NCI-H446 treated with DMSO at 0.1 percent for 48 hours (cell line): ENCODE results near the gene SPPL2C.

Source experiments
- DNase-seq: peaks from one replicate; lab custom pipeline; 2025; lab: John Stamatoyannopoulos, UW

Gene SPPL2C

DNA sequence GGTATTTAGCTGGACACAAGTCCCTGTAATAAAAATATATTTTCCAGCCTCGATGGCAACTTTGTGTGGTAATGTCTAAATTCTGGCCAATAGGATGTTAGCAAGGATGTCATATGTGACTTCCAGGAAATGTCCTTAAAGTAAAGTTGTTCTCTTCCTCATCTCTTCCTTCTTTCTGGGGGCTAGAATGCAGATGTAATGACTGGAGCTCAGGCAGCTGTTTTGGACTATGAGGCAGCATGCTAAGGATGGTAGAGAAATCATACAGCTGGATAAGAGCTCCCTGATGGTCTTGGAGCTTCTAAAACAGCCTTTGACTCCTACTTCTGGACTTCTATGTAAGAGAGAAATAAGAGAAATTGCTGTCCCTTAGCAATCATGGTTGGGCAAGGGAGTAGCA, 32.8 kb downstream of the SPPL2C start:
- DNase-seq, result no peak

DNA sequence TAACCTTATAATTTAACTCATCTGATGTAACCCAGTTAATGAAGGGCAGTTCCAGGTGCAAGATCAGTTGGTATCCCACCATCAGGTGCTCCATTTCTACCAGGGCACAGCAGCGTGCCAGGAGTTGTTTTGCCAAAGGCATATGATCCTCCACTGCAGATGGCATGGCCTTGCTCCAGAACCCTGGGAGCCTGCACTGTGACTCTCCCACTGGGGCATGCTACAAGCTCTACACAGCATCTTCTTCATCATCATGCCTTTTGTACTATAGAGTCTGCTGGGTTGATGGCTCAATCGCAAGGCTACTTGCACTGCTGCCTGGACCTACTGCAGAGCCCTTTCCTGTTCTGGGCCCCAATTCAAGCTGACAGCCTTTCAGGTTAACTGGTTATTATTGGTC, 38.4 kb downstream of the SPPL2C start:
- DNase-seq, result no peak

DNA sequence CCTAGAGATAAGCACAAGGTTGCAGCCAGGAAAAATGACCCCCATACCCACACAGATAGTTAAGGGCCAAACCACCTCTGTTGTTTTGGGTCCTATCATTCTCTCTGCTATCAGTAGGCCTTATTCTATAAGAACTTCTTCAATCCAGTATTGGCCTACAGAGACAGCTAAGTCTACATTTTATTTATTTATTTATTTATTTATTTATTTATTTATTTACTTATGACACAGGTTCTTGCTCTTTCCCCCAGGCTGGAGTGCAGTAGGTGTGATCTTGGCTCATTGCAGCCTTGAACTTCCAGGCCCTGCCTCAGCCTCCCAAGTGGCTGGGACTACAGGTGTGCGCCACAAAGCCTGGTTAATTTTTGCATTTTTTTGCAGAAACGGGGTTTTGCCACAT, 42.2 kb downstream of the SPPL2C start:
- no peak for DNase-seq

DNA sequence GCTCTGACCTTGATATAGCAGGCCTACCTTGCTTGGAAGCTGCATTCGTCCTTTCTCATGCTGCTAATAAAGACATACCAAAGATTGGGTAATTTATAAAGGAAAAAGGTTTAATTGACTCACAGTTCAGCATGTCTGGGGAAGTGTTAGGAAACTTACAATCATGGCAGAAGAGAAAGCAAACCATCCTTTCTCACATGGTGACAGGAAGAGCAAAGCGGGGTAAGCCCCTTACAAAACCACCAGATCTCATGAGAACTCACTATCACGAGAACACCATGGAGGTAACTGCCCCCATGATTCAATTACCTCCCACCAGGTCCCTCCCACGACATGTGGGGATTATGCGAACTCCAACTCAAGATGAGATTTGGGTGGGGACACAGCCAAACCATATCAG, 43.7 kb downstream of the SPPL2C start:
- DNase-seq, result no peak

DNA sequence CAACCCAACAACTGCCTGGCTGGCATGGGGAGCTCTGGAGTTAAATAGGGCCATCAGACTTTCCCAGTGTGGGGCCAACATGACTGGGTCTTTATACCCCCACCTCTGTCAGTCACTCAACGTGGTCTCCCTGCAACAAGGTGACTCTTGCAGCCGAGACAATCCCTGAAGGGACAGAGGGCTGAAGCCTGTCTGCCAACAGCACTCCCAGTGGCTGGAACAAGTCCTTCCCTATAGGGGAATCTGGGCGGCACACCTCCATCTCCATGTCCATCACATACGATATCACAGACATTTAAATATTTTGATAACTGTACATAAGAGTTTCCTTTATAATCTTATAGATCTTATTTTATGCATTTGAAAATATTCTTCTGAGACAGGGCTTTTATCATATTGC, 44.9 kb downstream of the SPPL2C start:
- no peak for DNase-seq

DNA sequence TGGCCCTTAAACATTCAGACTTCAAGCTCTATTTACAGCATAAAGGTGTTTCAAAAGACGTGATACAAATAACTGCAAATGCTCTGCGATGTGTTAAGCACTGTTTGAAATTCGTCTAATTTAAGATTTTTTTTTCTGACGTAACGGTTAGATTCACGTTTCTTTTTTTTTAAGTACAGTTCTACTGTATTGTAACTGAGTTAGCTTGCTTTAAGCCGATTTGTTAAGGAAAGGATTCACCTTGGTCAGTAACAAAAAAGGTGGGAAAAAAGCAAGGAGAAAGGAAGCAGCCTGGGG, 49.0 kb downstream of the SPPL2C start:
- no peak for DNase-seq

DNA sequence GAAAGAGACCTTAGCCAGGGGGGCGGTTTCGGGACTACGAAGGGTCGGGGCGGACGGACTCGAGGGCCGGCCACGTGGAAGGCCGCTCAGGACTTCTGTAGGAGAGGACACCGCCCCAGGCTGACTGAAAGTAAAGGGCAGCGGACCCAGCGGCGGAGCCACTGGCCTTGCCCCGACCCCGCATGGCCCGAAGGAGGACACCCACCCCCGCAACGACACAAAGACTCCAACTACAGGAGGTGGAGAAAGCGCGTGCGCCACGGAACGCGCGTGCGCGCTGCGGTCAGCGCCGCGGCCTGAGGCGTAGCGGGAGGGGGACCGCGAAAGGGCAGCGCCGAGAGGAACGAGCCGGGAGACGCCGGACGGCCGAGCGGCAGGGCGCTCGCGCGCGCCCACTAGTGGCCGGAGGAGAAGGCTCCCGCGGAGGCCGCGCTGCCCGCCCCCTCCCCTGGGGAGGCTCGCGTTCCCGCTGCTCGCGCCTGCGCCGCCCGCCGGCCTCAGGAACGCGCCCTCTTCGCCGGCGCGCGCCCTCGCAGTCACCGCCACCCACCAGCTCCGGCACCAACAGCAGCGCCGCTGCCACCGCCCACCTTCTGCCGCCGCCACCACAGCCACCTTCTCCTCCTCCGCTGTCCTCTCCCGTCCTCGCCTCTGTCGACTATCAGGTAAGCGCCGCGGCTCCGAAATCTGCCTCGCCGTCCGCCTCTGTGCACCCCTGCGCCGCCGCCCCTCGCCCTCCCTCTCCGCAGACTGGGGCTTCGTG, 49.5 kb downstream of the SPPL2C start, which contains the start of gene MAPT:
MAPT (plus strand) TSS at position 533 of the 763 bp plus-strand sequence. CDS start 67,784 bp downstream, outside the sequence.
- peak; percentile 86 for DNase-seq

DNA sequence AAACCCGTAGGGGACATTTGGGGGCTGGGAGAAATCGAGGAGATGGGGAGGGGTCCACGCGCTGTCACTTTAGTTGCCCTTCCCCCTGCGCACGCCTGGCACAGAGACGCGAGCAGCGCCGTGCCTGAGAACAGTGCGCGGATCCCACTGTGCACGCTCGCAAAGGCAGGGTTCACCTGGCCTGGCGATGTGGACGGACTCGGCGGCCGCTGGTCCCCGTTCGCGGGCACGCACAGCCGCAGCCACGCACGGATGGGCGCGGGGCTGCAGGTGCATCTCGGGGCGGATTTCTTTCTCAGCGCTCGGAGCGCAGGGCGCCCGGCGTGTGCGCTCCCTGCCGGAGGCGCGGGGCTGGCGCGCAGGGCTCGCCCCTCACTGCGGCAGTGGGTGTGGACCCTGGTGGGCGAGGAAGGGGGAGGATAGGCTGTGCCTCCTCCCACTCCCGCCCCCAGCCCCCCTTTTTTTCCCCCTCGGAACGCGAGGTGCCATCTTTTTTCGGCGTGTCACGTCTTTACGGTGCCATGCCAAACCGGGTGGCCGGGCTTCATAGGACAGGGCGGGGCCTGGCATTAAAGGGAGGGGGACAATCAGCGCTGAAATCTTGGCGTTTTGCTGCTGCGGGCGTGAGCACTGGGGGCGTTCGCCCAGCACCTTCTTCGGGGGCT, 50.8 kb downstream of the SPPL2C start:
- DNase-seq, result peak; percentile 46

DNA sequence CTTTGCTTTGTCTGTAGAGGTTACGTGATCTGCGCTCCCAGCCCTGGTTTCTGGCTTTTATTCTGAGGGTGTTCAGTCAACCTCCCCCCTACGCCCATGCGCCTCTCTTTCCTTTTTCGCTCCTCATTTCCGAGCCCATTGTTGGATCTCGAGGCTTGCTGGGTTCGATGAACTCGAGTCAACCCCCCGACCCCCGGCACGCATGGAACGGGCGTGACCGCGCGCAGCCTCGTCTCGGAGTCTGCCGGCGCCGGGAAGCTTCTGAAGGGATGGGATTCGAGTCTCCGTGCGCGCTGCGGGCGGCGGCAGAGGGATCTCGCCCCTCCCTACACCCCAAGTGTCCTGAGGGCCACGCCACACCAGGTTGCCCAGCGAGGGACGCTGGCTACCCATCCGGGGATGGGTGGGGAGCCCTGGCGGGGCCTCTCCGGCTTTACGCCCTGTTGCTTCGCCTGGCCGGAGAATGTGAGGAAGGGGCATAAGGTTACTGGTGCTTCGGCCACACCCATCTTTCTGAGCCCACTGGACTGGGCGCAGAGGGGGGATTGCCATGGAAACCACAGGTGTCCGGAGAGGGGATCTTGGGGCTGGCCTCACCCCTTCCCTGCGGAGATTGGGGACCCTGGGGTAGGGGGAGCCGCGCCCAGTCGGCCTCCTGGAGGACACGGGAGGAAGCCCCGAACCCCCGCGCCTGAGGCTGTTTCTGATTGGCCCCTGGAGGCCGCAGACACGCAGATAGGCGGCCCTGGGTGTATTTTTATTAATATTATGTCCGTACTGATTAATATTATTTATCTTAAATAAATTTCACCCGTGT, 51.5 kb downstream of the SPPL2C start:
- DNase-seq, result no peak
